WTC11 (cell line): ENCODE measurements around the gene ZNF226.

Source experiments
- ARID4B ChIP-seq: sonication (generic); formaldehyde crosslinking; IDR thresholded peaks from 2 replicates; pipeline ENCODE4 v1.8.0; 2023; ENCODE audit warnings: missing genetic modification reagents, mild to moderate bottlenecking, borderline replicate concordance
- CREM ChIP-seq: sonication (generic); formaldehyde crosslinking; IDR thresholded peaks from 2 replicates; pipeline ENCODE4 v1.8.1; 2022; ENCODE audit warnings: mild to moderate bottlenecking, missing genetic modification reagents, moderate library complexity
- CTCF ChIP-seq: fragments of 200-600 bp; IDR thresholded peaks from 2 replicates; pipeline ENCODE4 v1.8.0; 2022; ENCODE audit warnings: antibody characterized with exemption
- FOXJ3 ChIP-seq: sonication (generic); formaldehyde crosslinking; IDR thresholded peaks from 2 replicates; pipeline ENCODE4 v1.9.0; 2021; ENCODE audit warnings: missing genetic modification reagents, mild to moderate bottlenecking, borderline replicate concordance
- HMGXB4 ChIP-seq: sonication (generic); formaldehyde crosslinking; IDR thresholded peaks from 2 replicates; pipeline ENCODE4 v1.8.1; 2023; ENCODE audit warnings: mild to moderate bottlenecking, moderate library complexity, missing genetic modification reagents
- SMAD4 ChIP-seq: sonication (generic); formaldehyde crosslinking; IDR thresholded peaks from 2 replicates; pipeline ENCODE4 v1.8.0; 2022; ENCODE audit warnings: mild to moderate bottlenecking, missing genetic modification reagents

- TF ChIP-seq HMGXB4 (CRISPR knock-in tag) (no peak), SMAD4 (CRISPR knock-in tag) (no peak), CTCF (no peak), FOXJ3 (no peak), CREM (CRISPR knock-in tag) (no peak), ARID4B (CRISPR knock-in tag) (no peak)
Measured at GRCh38 chr19:44164327-44164672, 600 bp upstream of the ZNF226 start.
